ENCODE results near the gene SAMHD1. TPM values are rescaled to one million over a fixed set of nuclear protein-coding genes. Genes with fewer than 3 reads are reported as not detected.

The SAMHD1 gene
- total RNA-seq, 1 experiment from 2014 or later, result 63.0 TPM

GRCh38 chr20:36851490-36851889, 100.0 kb downstream of the SAMHD1 start:
- no peak for TF ChIP-seq CTCF (IDR thresholded peaks at IDR 0.05; ENCODE audit: insufficient read depth in 1 of 2, low read depth in 1 of 2, low read length in 1 of 2, severe bottlenecking in 1 of 2, unreplicated experiment in 1 of 2)
- peaks cover 17% of the 10 kb centered on the region for H3K4me1 ChIP-seq
- no peak for DNase-seq
- intact Hi-C loops (cut with micrococcal nuclease; ENCODE audit: unreplicated experiment), result no loop called here
- no peak overlapping the region for H3K4me3 Mint-ChIP-seq (ENCODE audit: unreplicated experiment)
- H3K9me3 ChIP-seq, result peaks cover 4% of the 10 kb centered on the region
- H3K9me3 Mint-ChIP-seq (ENCODE audit: unreplicated experiment), result no peaks in the 10 kb centered on the region
- POLR2A ChIA-PET, result no interaction called here
- H3K4me3 ChIP-seq (ENCODE audit: low read depth, low read length), result no peak overlapping the region
- H3K36me3 ChIP-seq (ENCODE audit: control insufficient read depth, insufficient read depth, low read length), result no peaks in the 10 kb centered on the region
- CTCF ChIA-PET, result interaction anchor here (0.6 to 1.0 kb wide), 2 partner anchors 78 to 164 kb away, joined by 3 to 4 read pairs; partner anchors contain the start of gene DSN1
- no peak overlapping the region for H3K27ac Mint-ChIP-seq (ENCODE audit: unreplicated experiment)
- H3K4me1 Mint-ChIP-seq (ENCODE audit: low read depth, unreplicated experiment), result peaks cover 14% of the 10 kb centered on the region
- no peaks in the 10 kb centered on the region for H3K27me3 Mint-ChIP-seq (ENCODE audit: insufficient read depth, unreplicated experiment)
- no TSS peak for BruUV-seq (replicated peaks)
- no peaks in the 10 kb centered on the region for H3K27me3 ChIP-seq (replicated peaks; ENCODE audit: control insufficient read depth, insufficient read depth, low read length)
- no peaks in the 10 kb centered on the region for H3K36me3 Mint-ChIP-seq (ENCODE audit: insufficient read depth, unreplicated experiment)

GRCh38 chr20:36850759-36851158, 100.7 kb downstream of the SAMHD1 start:
- intact Hi-C loops (cut with micrococcal nuclease; ENCODE audit: unreplicated experiment), result no loop called here
- Mint-ChIP-seq H3K4me1 (ENCODE audit: low read depth, unreplicated experiment) (peaks cover 14% of the 10 kb centered on the region), H3K36me3 (ENCODE audit: insufficient read depth, unreplicated experiment) (no peaks in the 10 kb centered on the region), H3K27me3 (ENCODE audit: insufficient read depth, unreplicated experiment) (no peaks in the 10 kb centered on the region), H3K27ac (ENCODE audit: unreplicated experiment) (no peak overlapping the region), H3K9me3 (ENCODE audit: unreplicated experiment) (no peaks in the 10 kb centered on the region), H3K4me3 (ENCODE audit: unreplicated experiment) (no peak overlapping the region)
- no peak for TF ChIP-seq CTCF (IDR thresholded peaks at IDR 0.05; ENCODE audit: insufficient read depth in 1 of 2, low read depth in 1 of 2, low read length in 1 of 2, severe bottlenecking in 1 of 2, unreplicated experiment in 1 of 2)
- ChIA-PET CTCF (interaction anchor here (1.0 kb wide), 1 partner anchor 77 kb away, joined by 3 read pairs; the partner anchor contains the start of gene DSN1), POLR2A (no interaction called here)
- no TSS peak for BruUV-seq (replicated peaks)
- H3K9me3 ChIP-seq, result peaks cover 4% of the 10 kb centered on the region
- no peaks in the 10 kb centered on the region for H3K36me3 ChIP-seq (ENCODE audit: control insufficient read depth, insufficient read depth, low read length)
- H3K27me3 ChIP-seq (replicated peaks; ENCODE audit: control insufficient read depth, insufficient read depth, low read length), result no peaks in the 10 kb centered on the region
- H3K4me3 ChIP-seq (ENCODE audit: low read depth, low read length), result no peak overlapping the region
- no peak for DNase-seq
- H3K4me1 ChIP-seq, result peaks cover 18% of the 10 kb centered on the region

GRCh38 chr20:36849333-36850065, 102.0 kb downstream of the SAMHD1 start:
- no peaks in the 10 kb centered on the region for H3K36me3 ChIP-seq (ENCODE audit: control insufficient read depth, insufficient read depth, low read length)
- POLR2A ChIA-PET, result interaction anchor here (0.6 kb wide), 1 partner anchor 34 kb away, joined by 3 read pairs; no protein-coding TSS in a partner anchor
- no peak overlapping the region for H3K27ac Mint-ChIP-seq (ENCODE audit: unreplicated experiment)
- peaks cover 4% of the 10 kb centered on the region for H3K9me3 ChIP-seq
- no TSS peak for BruUV-seq (replicated peaks)
- DNase-seq, result no peak
- CTCF ChIA-PET, result interaction anchor here (4.1 kb wide), 1 partner anchor 14 kb away, joined by 22 read pairs; a partner anchor contains a TSS
- no peaks in the 10 kb centered on the region for H3K27me3 Mint-ChIP-seq (ENCODE audit: insufficient read depth, unreplicated experiment)
- peaks cover 14% of the 10 kb centered on the region for H3K4me1 Mint-ChIP-seq (ENCODE audit: low read depth, unreplicated experiment)
- TF ChIP-seq CTCF (IDR thresholded peaks at IDR 0.05; ENCODE audit: insufficient read depth in 1 of 2, low read depth in 1 of 2, low read length in 1 of 2, severe bottlenecking in 1 of 2, unreplicated experiment in 1 of 2), result no peak
- intact Hi-C loops (cut with micrococcal nuclease; ENCODE audit: unreplicated experiment), result no loop called here
- H3K36me3 Mint-ChIP-seq (ENCODE audit: insufficient read depth, unreplicated experiment), result no peaks in the 10 kb centered on the region
- no peaks in the 10 kb centered on the region for H3K27me3 ChIP-seq (replicated peaks; ENCODE audit: control insufficient read depth, insufficient read depth, low read length)
- no peak overlapping the region for H3K4me3 ChIP-seq (ENCODE audit: low read depth, low read length)
- no peaks in the 10 kb centered on the region for H3K9me3 Mint-ChIP-seq (ENCODE audit: unreplicated experiment)
- H3K4me1 ChIP-seq, result peaks cover 18% of the 10 kb centered on the region
- H3K4me3 Mint-ChIP-seq (ENCODE audit: unreplicated experiment), result no peak overlapping the region

All from Caco-2 (cell line).